Omental fat pad (tissue), 4 donors: ENCODE measurements around the gene TUBB2B. TPM values are rescaled to one million over a fixed set of nuclear protein-coding genes. Genes with fewer than 3 reads are reported as not detected.
"Not testable (repeated sequence)": the region's sequence is repeated elsewhere in the genome, so short reads cannot be mapped to it uniquely, and the experiment has no call there.

Experiments used
- ATAC-seq: fragments of 150-250 bp; one replicate; pipeline ENCODE4 v1.9.1; 2016; ENCODE audit warnings: mild to moderate bottlenecking, moderate library complexity; ENCODE audit not compliant: low FRiP score
- DNase-seq: peaks from one replicate; pipeline ENCODE4 v3.0.0-alpha.2; 2019; ENCODE audit warnings: low spot score
- total RNA-seq, 4 donors: library from RNA; depleted of rRNA; stranded (reverse); fragments of >200 nt; gene quantifications; one replicate each; pipeline ENCODE4 v1.1.0, GENCODE V29; 2016
- TF ChIP-seq, protein P1 (sequence below), 3 donors: fragments of 450-650 bp; IDR thresholded peaks; one replicate each; pipeline ENCODE4 v1.5.1; 2016 to 2017; ENCODE audit warnings: antibody characterized with exemption in 3 of 3, mild to moderate bottlenecking in 3 of 3, moderate library complexity in 2 of 3

The TUBB2B gene
- total RNA-seq, 4 donors from 2014 or later, result 2.4 to 8.9 (median 3.9) TPM

DNA sequence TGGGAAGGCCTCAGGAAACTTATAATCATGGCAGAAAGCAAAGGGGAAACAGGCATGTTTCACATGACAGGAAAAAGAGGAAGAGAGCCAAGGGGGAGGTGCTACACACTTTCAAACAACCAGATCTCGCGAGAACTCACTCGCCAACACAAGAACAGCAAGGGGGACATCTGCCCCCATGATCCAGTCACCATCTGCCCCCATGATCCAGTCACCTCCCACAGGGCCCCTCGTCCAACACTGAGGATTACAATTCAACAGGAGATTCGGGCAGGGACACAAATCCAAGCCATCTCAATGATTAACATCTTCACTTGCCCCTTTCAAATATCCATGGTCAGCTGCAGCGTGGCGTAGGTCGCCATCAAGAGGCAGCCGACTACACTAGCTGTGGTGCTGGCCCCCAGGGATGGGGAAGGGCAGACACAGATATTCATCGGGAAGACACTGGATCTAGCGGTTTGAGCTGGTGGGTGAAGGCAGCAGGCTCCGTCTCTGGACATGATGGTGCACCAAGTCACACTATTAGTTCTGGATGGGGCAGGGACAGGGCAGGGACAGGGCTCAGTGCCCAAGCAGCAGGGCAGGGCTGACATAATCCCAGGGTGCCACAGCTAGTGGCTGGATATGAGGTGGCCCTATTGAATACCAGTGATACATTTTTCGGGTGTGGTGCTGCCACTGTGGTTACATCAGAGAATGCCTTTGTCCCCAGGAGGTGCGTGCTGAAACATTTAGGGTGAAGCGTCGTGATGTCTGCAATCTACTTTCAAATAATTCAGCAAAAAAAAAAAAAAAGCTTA, 31.6 kb downstream of the TUBB2B start:
- ATAC-seq, result peak; percentile 32
- TF ChIP-seq, protein P1, sequence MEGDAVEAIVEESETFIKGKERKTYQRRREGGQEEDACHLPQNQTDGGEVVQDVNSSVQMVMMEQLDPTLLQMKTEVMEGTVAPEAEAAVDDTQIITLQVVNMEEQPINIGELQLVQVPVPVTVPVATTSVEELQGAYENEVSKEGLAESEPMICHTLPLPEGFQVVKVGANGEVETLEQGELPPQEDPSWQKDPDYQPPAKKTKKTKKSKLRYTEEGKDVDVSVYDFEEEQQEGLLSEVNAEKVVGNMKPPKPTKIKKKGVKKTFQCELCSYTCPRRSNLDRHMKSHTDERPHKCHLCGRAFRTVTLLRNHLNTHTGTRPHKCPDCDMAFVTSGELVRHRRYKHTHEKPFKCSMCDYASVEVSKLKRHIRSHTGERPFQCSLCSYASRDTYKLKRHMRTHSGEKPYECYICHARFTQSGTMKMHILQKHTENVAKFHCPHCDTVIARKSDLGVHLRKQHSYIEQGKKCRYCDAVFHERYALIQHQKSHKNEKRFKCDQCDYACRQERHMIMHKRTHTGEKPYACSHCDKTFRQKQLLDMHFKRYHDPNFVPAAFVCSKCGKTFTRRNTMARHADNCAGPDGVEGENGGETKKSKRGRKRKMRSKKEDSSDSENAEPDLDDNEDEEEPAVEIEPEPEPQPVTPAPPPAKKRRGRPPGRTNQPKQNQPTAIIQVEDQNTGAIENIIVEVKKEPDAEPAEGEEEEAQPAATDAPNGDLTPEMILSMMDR (IDR thresholded peaks at IDR 0.05), result no peak
- DNase-seq, result no peak

DNA sequence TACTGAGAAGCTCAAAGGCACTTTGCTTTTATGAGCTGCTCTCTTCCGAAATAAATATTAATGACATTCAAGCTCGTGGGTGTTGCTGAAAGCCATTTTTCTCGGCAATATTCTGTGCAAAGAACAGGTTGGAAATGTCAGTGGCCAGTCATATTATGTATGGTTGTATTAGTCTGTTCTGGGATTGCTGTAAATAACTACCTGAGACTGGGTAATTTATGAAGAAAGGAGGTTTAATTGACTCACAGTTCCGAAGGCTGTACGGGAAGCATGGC, 32.1 kb downstream of the TUBB2B start:
- TF ChIP-seq, protein P1 (IDR thresholded peaks at IDR 0.05), result no peak
- no peak for ATAC-seq
- no peak for DNase-seq

DNA sequence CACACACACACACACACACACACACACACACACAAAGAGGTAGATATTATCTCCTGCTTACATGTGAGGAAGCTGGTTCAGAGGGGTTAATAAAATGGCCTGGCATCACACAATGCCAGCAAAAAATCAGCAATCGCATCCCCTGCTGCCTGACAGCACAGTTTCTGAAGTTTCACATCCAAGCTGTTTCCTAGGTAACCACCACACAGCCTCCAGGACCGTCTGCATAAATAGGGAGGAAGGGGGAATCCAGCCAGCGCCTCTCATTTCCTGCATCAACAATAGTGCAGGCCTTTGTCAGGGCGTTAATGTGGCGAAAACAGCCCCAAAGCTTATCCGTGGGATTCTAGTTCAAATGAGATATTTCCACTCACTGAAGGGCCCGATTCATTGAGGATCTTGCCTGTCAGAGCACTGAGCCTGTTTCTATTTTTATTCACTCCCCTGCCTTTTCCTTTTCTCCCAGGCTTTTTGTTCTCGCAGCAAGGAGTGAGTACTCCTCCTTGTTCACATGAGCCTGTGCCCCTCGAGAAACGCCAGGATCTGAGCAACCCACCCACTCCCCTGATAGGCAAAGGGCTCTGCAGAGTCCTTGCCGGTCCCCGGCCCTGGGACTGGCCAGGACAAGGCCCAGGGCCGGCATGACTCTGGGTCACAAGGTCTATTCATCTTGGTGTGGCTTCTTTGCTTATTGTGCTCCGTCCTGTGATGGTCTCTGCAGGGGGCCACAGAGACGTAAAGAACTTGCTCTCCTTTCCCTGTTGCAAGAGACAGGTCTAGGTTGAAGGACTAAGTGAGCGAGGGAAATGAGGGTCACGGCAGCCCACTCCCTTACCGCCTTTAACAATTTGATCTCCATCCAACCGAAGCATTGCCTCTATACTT, 32.7 kb downstream of the TUBB2B start:
- TF ChIP-seq, protein P1 (IDR thresholded peaks at IDR 0.05), result no peak
- DNase-seq (no peak), ATAC-seq (no peak)

DNA sequence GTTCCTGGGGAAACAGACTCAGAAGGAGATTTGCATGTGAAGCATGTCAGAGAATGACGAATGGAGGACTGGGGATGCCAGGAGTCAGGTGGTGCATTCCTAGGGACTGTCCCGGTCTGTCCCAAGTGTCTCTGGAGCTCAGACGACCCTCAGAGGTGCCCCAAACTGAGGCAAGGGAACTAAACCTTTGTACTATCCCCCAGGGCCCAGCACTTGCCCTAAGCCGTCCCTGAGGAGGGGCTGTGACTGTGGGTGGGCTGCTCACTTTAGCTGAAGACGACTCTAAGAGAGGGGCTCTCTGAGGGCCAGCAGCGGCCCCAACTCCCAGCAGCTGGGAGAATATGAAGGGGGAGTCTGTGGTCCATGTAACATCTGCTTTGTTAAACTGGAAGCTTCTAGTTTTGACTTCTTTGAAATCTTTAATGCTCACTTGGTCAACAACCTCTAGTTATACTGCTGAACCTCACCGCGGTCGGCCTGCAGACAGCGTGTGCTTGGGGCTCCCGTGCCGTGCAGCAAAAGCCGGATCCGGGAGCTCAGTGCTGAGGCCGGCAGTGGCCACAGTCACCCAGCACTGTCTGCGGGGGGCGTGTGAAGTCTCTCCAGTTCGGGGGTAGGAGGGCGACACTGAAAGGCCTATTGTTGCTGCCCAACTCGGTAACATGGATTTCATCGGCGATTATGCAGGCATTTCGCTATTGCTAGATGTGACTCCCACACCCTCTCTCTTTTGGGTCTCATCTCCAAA, 34.2 kb downstream of the TUBB2B start:
- DNase-seq (no peak), ATAC-seq (no peak)
- TF ChIP-seq, protein P1 (IDR thresholded peaks at IDR 0.05), result no peak

DNA sequence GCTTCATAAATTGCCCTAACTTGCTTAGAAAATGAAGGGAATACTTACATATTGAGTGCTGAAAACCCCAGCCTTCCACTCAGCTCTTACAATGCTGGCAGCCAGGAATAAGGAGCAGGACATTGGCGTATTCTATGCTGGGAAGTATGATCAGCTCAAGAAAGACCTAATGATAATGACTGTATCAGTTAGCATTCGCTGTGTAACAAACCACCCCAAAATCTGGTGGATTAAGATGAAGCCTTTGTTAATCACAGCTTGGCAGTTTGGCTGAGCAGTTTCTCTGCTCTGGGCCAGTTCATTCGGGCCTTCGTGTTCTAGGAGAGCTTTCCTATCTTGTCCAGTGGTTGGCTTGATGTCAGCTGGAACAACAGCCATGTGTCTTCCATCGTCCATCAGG, 36.7 kb downstream of the TUBB2B start:
- TF ChIP-seq, protein P1 (IDR thresholded peaks at IDR 0.05), result no peak
- DNase-seq, result no peak
- no peak for ATAC-seq

DNA sequence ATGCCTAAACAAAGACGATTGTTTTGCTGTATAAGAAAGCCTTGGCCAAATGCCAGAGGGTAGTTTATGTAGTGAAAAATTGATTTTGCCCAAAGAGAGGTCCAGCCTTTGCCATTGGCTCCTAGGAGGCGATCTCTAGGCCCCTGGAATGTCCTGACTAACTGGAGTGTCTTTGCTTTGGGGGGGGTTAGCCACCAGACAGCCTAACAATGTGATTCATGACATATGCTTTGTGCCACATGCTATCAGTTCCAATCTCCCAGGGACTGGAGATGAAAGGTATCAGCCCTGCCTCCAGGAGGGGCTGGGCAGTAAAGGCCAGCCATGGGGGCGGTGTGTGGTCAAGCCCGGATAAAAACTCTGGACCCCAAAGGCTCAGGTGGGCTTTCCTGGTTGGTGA, 37.4 kb downstream of the TUBB2B start:
- ATAC-seq (no peak), DNase-seq (no peak)
- TF ChIP-seq, protein P1 (IDR thresholded peaks at IDR 0.05), result no peak

DNA sequence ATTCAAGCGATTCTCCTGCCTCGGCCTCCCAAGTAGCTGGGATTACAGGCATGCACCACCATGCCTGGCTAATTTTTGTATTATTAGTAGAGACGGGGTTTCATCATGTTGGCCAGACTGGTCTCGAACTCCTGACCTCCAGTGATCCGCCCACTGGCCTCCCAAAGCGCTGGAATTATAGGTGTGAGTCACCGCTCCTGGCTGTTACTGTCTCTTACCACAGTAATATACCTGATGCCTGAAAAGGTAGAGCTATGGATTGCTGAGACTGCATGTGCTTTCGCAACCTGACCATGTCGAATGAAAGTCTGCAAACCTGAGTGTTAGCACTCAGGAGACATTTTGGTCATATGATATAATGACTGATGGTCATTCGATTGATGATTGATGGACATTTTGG, 38.3 kb downstream of the TUBB2B start:
- DNase-seq, ATAC-seq: not testable (repeated sequence)
